Non-pigmented ciliary epithelial cell (primary cell): ENCODE measurements around the gene VPS41.

Experiments used
- DNase-seq: peaks from one replicate; pipeline ENCODE4 v3.0.0-alpha.2; 2010; ENCODE audit warnings: low read depth

Gene VPS41

DNA sequence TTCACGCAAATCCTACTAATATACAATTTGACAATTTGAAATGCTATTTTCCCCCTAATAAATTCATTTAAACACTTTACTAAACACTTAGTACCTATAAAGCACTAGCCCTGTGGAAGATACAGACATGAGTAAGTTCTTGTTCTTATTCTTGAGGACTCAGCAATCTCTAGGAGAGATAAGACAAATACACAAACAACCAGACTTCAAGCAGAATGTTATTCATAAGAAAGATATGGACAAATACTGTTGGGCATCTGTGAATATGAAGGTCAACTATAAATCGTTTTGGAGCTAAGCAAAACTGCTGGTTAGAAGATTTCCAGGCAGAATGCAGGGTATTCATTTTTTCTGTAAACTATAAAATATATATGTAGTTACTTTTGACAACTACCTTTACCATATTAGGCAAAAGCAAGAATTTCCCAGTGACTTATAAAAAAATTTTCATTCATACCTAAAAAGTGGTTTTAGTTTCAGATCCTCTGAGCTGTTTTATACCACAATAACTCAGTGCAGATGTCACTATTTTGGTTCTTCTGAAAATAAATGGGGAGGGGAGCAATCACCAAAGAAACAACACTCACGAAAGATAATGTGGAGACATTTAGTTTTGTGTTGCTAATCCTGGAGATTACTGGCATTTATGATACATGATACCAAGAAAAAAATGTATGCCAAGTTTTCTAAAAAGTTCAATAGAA, 3.8 kb downstream of the VPS41 start:
- peak; percentile 13 for DNase-seq

DNA sequence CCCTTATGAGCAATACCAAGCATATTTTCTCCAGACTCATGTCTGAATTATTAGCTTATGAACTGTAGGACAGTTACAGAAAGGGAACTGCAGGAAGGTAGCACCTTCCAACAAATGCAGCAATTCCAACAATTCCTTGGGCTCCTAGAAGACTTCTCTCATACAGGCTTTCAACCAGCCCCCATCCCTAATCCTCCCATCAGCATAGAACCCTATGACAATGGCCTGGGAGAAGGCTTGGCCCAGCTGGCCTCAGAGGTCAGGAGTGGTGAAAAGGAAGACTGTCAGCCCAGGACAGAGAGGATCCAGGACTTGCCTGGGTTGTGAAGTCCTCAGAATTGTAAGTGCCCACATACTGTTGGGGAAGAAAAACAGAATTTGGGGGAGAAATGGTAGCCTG, 5.9 kb downstream of the VPS41 start:
- no peak for DNase-seq

- no peak for DNase-seq
Observed at GRCh38 chr7:38902449-38902848, 6.5 kb downstream of the VPS41 start.

DNA sequence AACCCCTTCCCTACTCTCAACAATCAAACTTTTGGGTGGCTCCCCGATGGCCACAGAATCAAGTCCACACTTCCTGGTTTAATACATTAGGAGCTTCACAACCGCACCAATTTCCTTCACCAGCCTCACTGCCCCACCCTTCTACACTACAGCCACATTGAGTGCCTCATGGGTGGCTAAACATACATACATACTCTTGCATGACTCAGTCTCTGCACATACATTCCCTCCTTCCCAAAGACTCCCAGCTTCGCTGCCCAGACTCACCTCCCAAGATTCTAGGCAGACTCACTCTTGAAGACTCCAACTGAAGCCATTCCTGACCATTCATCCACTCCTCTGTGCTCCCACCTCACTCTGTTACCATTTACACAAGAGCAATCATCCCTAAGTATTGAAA, 15.9 kb downstream of the VPS41 start:
- no peak for DNase-seq

- no peak for DNase-seq
Observed at GRCh38 chr7:38890597-38890996, 18.4 kb downstream of the VPS41 start.

DNA sequence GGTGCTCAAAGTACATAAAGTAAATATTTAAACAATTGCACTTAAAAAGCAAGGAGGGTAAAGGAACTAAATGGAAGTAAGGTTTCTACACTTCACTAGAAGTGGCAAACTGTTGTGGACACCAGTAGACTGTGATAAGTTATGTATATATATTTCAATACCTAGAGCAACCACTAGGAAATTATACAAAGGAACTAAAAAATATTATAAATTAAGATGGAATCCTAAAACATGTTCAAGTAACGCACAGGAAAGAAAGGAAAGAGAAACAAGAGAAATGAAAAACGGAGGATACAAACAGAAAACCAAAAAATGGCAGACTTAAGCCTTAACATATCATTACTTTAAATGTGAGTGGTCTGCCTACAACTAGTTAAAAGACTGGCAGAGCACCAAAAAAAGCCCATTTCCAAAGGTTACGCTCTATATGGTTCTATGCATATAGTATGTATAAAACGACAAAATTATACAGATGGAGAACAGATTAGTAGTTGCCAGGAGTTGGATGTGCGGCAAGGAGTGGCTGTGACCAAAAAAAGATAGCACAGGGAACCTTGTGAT, 19.0 kb downstream of the VPS41 start:
- no peak for DNase-seq

DNA sequence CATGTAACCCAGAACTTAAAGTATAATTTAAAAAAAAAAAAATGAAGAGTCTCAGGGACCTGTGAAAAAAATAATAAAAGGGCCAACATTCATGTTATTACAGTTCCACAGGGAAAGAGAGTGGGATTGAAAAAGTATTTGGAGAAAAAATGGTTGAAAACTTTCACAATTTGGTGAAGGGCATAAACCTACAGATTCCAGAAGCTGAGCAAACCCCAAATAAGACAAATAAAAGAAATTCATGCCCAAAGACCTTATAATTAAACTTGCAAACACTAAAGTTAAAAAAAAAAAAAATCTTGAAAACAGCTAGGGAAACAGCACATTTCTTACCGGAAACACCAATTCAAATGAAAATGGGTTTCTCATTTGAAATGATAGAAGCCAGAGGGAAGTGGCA, 19.9 kb downstream of the VPS41 start:
- no peak for DNase-seq

- DNase-seq, result no peak
Observed at GRCh38 chr7:38886265-38886664, 22.7 kb downstream of the VPS41 start.

DNA sequence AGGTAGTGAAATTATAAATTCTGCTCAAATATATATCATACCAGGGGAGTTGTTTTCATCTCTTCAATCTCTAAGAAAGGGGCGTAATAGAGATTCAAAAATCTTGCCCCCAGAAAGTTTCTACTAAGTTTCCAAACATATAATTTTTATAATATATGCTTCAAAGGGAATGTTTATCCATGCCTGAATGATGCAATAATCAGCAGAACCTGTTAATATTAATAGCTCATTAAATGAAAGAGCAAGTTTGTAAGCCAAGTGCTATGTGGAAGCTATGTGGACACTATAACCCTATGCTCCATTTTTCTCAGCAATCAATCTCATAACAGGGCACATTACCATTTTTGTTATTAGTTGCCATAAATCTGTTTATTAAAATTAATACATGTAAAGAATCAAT, 25.3 kb downstream of the VPS41 start:
- DNase-seq, result no peak

DNA sequence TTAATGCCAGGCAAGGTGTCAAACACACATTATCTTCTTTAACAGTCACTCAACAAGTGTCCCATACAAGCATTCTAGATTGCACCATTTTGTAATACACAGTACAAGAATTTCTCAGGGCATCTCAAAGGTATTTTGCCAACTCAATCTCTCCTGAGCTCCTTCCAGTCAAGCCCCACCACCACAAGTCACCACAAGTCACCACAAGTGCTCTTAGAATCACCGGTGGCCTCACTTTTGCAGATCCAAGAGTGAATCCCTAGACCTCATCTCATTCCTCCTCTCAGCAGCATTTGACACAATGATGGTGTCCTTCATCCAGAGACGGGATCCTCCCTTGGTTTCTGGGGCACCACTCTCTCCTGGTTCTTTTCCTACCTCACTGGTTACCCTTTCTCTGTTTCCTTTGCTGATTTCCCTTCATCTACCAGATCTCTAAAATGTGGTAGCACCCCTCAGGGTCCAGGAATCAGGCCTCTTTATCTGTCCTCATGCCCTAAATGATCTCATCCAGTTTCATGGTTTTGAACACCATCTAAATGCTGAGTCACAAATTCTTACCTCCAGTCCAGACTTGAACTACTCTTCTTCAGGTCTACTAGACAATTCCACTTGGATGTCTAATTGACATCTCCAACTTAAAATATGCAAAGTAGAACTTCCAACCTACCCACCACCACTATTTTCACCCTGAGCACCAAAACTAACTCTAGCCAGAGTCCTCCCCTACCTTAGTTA, 26.9 kb downstream of the VPS41 start:
- no peak for DNase-seq

DNA sequence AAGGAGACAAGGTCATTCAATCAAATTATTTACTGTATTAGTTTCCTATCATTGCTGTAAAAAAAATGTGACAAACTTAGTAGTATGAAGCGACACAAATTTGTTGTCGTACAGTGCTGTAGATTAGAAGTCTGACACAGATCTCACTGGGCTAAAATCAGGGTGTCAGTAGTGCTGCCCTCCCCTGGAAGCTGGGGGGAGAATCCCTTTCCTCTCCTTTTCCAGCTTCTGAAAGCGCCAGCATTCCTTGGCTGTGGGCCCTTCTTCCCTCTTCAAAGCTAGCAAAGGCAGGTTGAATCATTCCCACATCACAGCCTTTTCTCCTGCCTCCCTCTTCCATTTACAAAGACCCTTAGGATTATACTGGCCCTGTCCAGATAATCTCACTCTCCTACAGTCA, 28.0 kb downstream of the VPS41 start:
- no peak for DNase-seq

DNA sequence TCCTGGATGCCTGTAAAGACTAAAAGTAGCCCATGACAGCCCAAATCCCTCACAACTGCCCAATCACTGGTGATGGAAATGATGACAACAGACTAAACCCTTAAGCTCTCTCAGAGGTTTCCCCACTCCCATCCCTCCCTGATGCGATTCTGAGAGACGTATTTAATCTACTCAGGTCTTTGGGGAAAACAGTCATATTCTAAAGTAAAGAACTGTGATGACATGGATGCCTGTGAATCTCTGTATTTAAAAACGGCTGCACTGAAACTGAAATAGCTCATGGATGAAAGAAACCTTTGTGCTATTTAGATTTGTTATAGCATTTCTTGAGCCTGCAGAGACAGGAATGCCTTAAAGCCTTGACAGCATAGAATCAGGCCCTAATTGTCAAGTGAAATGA, 28.5 kb downstream of the VPS41 start:
- DNase-seq, result no peak

DNA sequence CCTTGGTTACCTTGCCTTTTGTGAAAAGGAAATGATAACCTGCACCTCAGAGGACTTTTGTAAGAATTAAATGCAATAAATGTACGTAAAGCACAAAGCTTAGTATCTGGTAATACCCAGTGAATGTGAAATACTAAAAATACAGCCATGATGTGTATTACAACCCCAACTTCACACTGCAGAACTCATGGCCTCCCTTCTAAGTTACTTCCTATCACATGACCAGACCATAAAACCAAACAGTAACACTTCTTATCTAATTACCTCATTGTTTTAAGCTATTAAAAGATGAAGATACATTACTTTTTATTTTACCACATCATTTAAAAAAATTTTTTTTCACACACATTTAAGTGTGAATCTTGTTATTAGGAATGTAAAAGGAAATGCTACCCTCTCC, 29.0 kb downstream of the VPS41 start:
- DNase-seq, result no peak

- no peak for DNase-seq
Observed at GRCh38 chr7:38878694-38879457, 30.1 kb downstream of the VPS41 start.

DNA sequence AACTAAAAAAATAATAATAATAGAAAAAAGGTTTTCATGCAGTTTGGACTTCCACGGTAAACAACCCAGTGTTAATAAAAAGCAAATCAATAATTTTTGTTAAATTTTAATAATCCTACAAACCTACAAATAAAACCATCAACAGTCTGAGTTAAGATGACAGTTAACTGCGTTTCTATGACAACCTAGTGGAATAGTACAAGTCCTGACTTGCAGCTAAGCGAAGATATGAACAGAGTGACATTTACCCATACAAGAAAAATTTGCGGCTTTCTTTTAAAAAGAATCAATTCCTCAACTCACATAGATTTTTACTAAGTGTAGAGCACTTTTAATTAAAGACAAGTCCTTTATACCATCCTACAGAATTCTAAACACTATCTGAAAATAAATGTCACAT, 35.6 kb downstream of the VPS41 start:
- no peak for DNase-seq

GRCh38 chr7:38872202-38872601, 36.8 kb downstream of the VPS41 start:
- no peak for DNase-seq

- DNase-seq, result no peak
Observed at GRCh38 chr7:38870147-38870546, 38.8 kb downstream of the VPS41 start.

- no peak for DNase-seq
Observed at GRCh38 chr7:38863601-38864291, 45.2 kb downstream of the VPS41 start.

GRCh38 chr7:38862666-38863065, 46.3 kb downstream of the VPS41 start:
- no peak for DNase-seq

- DNase-seq, result no peak
Observed at GRCh38 chr7:38858259-38858884, 50.6 kb downstream of the VPS41 start.

DNA sequence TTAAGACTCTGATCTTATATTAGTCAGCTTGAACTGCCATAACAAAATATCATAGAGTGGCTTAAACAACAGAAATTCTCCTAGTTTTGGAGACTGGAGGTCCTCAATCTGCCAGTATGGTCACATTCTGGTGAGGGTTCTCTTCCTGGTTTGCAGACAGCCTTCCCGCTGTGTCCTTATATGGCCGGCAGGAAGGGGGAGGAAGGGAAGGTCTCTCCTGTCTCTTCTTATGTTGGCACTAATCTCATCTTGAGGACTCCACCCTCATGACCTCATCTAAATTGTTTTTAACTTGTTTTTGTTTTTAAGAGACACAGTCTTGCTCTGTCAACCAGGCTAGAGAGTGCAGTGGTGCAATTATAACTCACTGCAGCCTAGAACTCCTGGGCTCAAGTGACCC, 53.1 kb downstream of the VPS41 start:
- no peak for DNase-seq

DNA sequence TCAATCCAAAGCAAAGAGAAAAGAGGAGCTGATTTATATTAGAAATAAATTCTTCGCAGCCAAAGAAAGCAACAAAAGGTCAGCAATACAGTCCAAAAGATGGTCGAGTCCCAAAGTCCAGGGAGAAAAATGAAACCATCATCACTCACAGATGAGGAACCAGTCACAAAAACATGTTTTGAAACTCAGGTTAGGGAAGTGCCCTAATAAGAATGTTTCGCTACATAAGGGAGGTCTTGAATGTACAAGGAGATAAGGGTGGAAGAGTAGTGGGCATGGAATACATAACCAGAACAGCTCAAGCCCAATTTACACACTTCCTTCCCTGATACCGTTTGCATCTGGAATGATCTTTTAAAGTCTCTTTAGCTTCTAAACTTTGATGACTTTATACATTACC, 53.6 kb downstream of the VPS41 start:
- DNase-seq, result no peak
